ENCODE results near the gene CNTFR. TPM values are rescaled to one million over a fixed set of nuclear protein-coding genes. Genes with fewer than 3 reads are reported as not detected.
"Not testable (repeated sequence)": the region's sequence is repeated elsewhere in the genome, so short reads cannot be mapped to it uniquely, and the experiment has no call there.

Gene CNTFR
- total RNA-seq, result 10 to 100 TPM in 1 of 3 donors, 1 to 10 TPM in 2; 1.5 to 14.5 (median 7.7) TPM
- long read RNA-seq, donor 1, partial matches to known transcripts, result 0 of 5 reads
- long read RNA-seq, donor 1, other reads (novel, unspliced or antisense), result 0 of 5 reads
- long read RNA-seq, donor 2, result 0 reads

DNA sequence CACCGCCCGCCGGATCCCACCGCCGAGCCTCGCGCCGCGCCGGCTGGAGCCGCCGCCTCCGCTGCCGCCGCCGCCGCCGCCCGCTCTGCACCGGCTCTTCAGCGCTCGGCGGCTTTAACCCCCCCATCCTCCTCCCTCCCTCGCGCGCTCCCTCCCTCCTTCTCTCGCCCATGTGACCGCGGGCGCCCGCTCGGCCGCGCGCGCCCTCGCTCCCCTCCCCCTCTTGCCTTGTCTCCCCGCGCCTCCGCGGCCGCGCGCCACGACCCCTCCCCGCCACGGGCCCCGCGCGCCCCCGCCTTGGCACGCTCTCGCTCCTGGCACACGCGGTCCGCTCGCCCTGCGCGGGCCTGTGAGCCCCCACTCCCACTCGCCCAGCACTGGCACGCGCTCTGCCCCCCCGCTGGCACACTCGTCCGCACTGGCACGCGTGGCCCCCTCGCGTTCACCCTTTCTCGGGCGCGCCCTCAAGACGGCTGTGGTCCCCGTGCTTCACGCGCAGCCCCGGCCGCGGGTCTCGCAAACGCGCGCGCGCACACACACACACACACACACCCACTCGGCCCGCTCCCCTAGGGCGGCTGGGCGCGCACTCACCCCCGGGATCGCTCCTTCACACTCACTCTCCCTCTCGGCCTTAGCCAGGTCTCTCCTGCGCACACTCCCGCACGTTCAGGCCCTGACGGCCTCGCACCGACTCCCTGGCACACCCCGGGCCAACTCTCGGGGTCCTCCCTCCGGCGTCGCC lies at the start of gene CNTFR:
Gene CNTFR, minus strand, starts transcription at position 89 of the 745 bp plus-strand sequence. CDS start 20,743 bp downstream, outside the sequence.
- Histone ChIP-seq H3K36me3 (ENCODE audit: low read depth) (no peaks in the 10 kb centered on the region), H3K4me3 (no peak within 1 kb of the TSS), H3K9me3 (no peaks in the 10 kb centered on the region), H3K4me1 (ENCODE audit: low read depth) (peaks cover 29% of the 10 kb centered on the region)
- ATAC-seq (peak; percentile 16), DNase-seq (peak in 2 of 3 donors; percentile 43 to 59)
- TF ChIP-seq CTCF (IDR thresholded peaks at IDR 0.05), result no peak
- intact Hi-C loops (cut with DNase I, micrococcal nuclease), result loop anchor here (5.0 to 10.0 kb wide), 3 partner anchors 43 to 185 kb away; no protein-coding TSS in a partner anchor

- H3K9me3 ChIP-seq; DNase-seq; intact Hi-C loops (cut with DNase I, micrococcal nuclease); H3K36me3 ChIP-seq (ENCODE audit: low read depth); H3K4me3 ChIP-seq; ATAC-seq: not testable (repeated sequence)
- peaks cover 11% of the 10 kb centered on the region for H3K4me1 ChIP-seq (ENCODE audit: low read depth)
Observed at GRCh38 chr9:34639322-34639721, 49.8 kb upstream of the CNTFR start.

- H3K4me1 ChIP-seq (ENCODE audit: low read depth), result peaks cover 11% of the 10 kb centered on the region
- TF ChIP-seq CTCF (IDR thresholded peaks at IDR 0.05), result no peak
- peak overlapping the region; percentile 38 for H3K4me3 ChIP-seq
- no peak for DNase-seq
- H3K9me3 ChIP-seq, result no peaks in the 10 kb centered on the region
- intact Hi-C loops (cut with DNase I, micrococcal nuclease), result no loop called here
- ATAC-seq, result no peak
- H3K36me3 ChIP-seq (ENCODE audit: low read depth), result no peaks in the 10 kb centered on the region
Observed at GRCh38 chr9:34638138-34638445, 48.6 kb upstream of the CNTFR start.

DNA sequence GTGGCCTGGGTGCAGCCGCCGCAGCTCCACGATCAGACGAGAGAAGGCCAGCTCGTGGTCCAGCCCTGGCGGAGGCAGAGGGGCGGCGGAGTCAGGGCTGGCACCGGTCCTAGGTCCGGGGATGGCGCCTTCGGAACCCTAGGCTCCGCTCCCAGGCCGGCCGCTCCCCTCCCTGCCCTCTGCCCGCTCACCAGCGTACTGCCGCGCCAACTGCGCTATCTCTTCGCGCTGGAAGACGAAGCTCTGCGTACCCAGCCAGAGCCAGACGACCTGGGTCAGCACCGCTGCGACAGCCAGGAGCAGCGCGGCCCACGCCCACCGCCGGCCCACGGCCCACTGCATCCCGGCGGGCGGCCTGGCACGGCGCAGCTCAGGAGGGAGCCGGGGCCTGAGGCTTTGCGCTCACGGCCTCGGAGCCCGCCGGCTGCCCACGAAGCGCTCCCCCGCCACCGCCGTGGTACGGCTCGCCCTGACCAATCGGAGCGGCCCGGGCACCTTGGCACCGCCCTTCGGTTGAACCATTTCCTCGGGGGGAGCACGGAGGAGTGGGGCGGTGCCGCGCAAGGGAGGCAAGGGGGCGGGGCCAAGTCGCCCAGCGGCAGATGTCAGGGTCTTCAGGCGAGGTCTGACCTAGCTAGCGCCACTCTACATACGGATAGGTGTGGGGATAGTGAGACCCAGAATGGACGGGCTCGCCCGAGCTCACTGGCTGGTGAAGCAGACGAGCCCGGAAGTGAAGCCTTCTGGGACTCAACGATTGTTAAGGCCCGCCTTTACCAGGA lies 48.0 kb upstream of the CNTFR start, which contains the start of gene SIGMAR1:
Gene SIGMAR1, minus strand, starts transcription at position 432 of the 782 bp plus-strand sequence. Its CDS starts 90 bp downstream, at position 342.
- Histone ChIP-seq H3K4me1 (ENCODE audit: low read depth) (peaks cover 11% of the 10 kb centered on the region), H3K4me3 (peak within 1 kb of the TSS; percentile 38), H3K9me3 (no peaks in the 10 kb centered on the region), H3K36me3 (ENCODE audit: low read depth) (no peaks in the 10 kb centered on the region)
- ATAC-seq (peak; percentile 98), DNase-seq (peak; percentile 95 to 97 (median 95))
- intact Hi-C loops (cut with DNase I, micrococcal nuclease), result no loop called here
- peak; percentile 23 for TF ChIP-seq CTCF (IDR thresholded peaks at IDR 0.05)

- H3K9me3 ChIP-seq, result no peaks in the 10 kb centered on the region
- ATAC-seq (no peak), DNase-seq (no peak)
- peaks cover 11% of the 10 kb centered on the region for H3K4me1 ChIP-seq (ENCODE audit: low read depth)
- H3K4me3 ChIP-seq, result peak overlapping the region; percentile 38
- intact Hi-C loops (cut with DNase I, micrococcal nuclease), result no loop called here
- no peak for TF ChIP-seq CTCF (IDR thresholded peaks at IDR 0.05)
- H3K36me3 ChIP-seq (ENCODE audit: low read depth), result no peaks in the 10 kb centered on the region
Observed at GRCh38 chr9:34636791-34637355, 47.3 kb upstream of the CNTFR start.
